LNCAP (cell line): Measurements from ENCODE around the gene MRPL36.

Experiments used
- TF ChIP-seq, protein P1 (sequence below): fragments of 450-650 bp; IDR thresholded peaks from 2 replicates; pipeline ENCODE4 v1.5.1; 2017; ENCODE audit warnings: mild to moderate bottlenecking

The MRPL36 gene

GRCh38 chr5:1799110-1799601, 481 bp downstream of the MRPL36 start:
- TF ChIP-seq, protein P1, sequence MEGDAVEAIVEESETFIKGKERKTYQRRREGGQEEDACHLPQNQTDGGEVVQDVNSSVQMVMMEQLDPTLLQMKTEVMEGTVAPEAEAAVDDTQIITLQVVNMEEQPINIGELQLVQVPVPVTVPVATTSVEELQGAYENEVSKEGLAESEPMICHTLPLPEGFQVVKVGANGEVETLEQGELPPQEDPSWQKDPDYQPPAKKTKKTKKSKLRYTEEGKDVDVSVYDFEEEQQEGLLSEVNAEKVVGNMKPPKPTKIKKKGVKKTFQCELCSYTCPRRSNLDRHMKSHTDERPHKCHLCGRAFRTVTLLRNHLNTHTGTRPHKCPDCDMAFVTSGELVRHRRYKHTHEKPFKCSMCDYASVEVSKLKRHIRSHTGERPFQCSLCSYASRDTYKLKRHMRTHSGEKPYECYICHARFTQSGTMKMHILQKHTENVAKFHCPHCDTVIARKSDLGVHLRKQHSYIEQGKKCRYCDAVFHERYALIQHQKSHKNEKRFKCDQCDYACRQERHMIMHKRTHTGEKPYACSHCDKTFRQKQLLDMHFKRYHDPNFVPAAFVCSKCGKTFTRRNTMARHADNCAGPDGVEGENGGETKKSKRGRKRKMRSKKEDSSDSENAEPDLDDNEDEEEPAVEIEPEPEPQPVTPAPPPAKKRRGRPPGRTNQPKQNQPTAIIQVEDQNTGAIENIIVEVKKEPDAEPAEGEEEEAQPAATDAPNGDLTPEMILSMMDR: no peak

- TF ChIP-seq, protein P1: no peak
These were observed 1.8 kb downstream of the MRPL36 start for GRCh38 chr5:1797855-1798254.

GRCh38 chr5:1797103-1797800, 2.4 kb downstream of the MRPL36 start:
- TF ChIP-seq, protein P1: no peak

DNA sequence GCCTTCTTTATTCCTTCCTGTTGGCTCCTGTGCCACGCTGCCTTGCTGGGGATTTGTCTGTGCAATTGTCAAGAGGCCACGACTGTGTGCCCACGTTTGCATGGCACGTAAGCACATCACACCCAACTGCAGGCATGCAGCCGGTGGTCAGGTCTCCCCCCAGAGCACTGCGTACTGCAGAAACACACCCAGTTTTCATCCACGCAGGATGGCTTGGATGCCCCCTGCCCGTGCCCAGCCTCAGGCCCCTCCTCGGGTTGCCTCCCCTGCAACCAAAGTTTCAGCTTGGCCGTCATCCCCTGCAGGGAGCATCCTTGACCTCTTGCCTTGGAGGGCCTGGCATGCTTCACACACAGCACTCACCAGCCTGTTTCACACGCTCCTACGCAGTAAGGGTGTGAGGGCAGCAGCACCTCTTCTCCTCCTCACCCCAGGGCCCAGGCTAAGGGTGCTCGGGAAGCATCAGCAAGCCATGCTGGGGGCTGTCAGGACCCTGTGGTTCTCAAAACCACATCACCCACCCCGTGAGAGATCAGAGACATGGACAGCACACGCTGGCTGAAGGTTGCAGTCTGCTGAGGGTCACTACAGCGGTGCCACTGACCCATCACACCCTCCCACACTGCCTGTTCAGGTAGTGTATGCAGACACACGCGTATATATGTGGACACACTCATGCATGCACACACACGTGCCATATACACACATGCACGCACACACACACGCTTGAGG, 3.1 kb downstream of the MRPL36 start:
- TF ChIP-seq, protein P1: no peak

DNA sequence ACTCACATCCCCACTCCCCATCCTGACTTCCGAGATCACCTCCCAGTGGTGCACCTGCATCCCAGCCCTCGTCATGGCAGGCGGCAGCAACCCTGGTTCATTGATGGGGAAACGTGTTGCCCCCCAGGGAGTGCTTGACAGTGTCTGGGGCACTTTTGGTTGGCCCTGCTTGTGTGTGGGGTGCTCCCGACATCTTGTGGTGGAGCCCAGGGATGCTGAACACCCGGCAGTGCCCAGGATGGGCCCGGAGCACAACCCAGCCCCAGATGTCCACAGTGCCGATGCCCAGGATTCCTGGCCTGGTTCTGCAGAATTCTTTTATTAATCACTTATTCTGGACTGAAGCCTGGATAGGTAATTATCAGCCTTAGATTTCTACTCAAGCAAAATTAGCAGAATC, 3.7 kb downstream of the MRPL36 start:
- TF ChIP-seq, protein P1: no peak

- TF ChIP-seq, protein P1: no peak
These were observed 4.1 kb downstream of the MRPL36 start for GRCh38 chr5:1795506-1795905.

DNA sequence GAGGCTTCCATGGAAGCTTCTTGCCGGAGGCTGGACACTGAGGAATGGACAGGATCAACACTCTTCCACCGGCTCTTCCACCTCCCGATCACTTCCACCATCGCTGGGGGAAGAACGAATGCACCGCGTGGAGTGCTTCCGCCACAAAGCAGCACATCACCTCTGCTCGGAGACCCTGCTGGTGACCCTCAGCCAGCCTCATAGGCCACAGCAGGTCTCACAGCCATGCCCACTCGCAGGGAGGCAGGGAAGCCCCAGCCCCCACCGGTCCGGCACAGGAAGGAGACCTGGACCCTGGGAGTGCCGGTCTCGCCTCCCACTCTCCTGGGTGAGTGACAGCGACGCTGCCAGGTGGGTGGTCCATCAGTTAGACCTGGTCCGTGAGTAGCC, 4.7 kb downstream of the MRPL36 start:
- TF ChIP-seq, protein P1: no peak
